ENCODE results near the gene MBL2.

DNA sequence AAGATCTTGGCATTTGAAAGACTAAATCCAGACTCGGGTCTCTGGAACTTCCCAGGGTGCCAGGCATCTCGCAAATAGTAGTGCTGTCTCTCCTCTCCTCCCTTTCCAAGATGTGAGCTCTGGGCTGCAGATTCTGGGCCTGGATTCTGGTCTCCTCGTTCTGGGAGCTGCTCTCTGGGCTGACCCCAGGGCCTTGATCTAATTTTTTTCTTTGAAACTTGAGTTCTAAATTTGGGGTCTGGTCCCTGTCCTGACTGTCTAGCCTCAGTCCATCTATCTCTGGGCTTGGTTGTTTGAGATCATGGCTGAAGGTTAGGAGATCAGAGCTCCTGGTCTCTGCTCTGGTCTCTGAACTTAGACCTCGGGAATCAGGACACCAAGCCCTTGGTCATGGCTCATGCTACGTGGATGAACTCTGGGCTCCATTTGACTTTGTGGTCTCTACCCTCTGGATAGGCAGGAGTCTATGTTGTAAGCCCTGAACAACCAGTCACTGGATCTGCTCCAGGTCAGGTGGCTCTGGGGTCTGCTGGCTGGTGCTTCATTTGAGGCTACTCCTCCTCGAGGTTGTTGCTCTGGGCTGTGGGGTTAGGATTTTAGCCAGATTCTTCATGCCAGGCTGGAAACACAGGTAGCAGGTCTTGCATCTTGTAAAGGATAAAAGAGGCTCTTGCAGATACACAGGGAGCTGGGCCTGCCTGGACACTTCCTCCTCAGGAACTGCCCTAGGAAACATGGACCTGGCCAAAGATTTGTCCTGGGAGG, 8.0 kb upstream of the MBL2 start:
- TF ChIP-seq, protein P1, sequence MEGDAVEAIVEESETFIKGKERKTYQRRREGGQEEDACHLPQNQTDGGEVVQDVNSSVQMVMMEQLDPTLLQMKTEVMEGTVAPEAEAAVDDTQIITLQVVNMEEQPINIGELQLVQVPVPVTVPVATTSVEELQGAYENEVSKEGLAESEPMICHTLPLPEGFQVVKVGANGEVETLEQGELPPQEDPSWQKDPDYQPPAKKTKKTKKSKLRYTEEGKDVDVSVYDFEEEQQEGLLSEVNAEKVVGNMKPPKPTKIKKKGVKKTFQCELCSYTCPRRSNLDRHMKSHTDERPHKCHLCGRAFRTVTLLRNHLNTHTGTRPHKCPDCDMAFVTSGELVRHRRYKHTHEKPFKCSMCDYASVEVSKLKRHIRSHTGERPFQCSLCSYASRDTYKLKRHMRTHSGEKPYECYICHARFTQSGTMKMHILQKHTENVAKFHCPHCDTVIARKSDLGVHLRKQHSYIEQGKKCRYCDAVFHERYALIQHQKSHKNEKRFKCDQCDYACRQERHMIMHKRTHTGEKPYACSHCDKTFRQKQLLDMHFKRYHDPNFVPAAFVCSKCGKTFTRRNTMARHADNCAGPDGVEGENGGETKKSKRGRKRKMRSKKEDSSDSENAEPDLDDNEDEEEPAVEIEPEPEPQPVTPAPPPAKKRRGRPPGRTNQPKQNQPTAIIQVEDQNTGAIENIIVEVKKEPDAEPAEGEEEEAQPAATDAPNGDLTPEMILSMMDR (IDR thresholded peaks at IDR 0.05; ENCODE audit: insufficient read depth, low read length): no peak
- TF ChIP-seq POLR2AphosphoS5 (IDR thresholded peaks at IDR 0.05; ENCODE audit: low read depth): no peak
- TF ChIP-seq, protein P2, sequence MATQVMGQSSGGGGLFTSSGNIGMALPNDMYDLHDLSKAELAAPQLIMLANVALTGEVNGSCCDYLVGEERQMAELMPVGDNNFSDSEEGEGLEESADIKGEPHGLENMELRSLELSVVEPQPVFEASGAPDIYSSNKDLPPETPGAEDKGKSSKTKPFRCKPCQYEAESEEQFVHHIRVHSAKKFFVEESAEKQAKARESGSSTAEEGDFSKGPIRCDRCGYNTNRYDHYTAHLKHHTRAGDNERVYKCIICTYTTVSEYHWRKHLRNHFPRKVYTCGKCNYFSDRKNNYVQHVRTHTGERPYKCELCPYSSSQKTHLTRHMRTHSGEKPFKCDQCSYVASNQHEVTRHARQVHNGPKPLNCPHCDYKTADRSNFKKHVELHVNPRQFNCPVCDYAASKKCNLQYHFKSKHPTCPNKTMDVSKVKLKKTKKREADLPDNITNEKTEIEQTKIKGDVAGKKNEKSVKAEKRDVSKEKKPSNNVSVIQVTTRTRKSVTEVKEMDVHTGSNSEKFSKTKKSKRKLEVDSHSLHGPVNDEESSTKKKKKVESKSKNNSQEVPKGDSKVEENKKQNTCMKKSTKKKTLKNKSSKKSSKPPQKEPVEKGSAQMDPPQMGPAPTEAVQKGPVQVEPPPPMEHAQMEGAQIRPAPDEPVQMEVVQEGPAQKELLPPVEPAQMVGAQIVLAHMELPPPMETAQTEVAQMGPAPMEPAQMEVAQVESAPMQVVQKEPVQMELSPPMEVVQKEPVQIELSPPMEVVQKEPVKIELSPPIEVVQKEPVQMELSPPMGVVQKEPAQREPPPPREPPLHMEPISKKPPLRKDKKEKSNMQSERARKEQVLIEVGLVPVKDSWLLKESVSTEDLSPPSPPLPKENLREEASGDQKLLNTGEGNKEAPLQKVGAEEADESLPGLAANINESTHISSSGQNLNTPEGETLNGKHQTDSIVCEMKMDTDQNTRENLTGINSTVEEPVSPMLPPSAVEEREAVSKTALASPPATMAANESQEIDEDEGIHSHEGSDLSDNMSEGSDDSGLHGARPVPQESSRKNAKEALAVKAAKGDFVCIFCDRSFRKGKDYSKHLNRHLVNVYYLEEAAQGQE (IDR thresholded peaks at IDR 0.05; ENCODE audit: insufficient replicate concordance, low read depth): no peak
